Parathyroid adenoma (tissue), 2 donors: ENCODE results near the gene ELP4.

Experiments
- H2AFZ ChIP-seq: fragments of 300-600 bp; sonication (generic); one replicate; pipeline ENCODE4 v1.7.0; 2017; ENCODE audit warnings: antibody characterized with exemption, mild to moderate bottlenecking
- H3K27ac ChIP-seq: fragments of 300-600 bp; sonication (generic); one replicate; pipeline ENCODE4 v1.7.0; 2017
- H3K27me3 ChIP-seq: fragments of 300-600 bp; sonication (generic); one replicate; pipeline ENCODE4 v1.7.0; 2017; ENCODE audit warnings: low read length; ENCODE audit not compliant: control insufficient read depth, insufficient read depth
- H3K36me3 ChIP-seq: fragments of 300-600 bp; sonication (generic); one replicate; pipeline ENCODE4 v1.7.0; 2017; ENCODE audit warnings: low read length; ENCODE audit not compliant: control insufficient read depth, insufficient read depth
- H3K4me1 ChIP-seq: fragments of 300-600 bp; sonication (generic); one replicate; pipeline ENCODE4 v1.7.0; 2017; ENCODE audit warnings: control low read depth
- H3K4me2 ChIP-seq: fragments of 300-600 bp; sonication (generic); one replicate; pipeline ENCODE4 v1.7.0; 2017; ENCODE audit warnings: low read length
- H3K4me3 ChIP-seq: fragments of 300-600 bp; sonication (generic); one replicate; pipeline ENCODE4 v1.7.0; 2017; ENCODE audit warnings: low read depth, low read length
- H3K79me2 ChIP-seq: fragments of 300-600 bp; sonication (generic); one replicate; pipeline ENCODE4 v1.7.0; 2017; ENCODE audit warnings: control low read depth
- H3K9ac ChIP-seq: fragments of 300-600 bp; sonication (generic); one replicate; pipeline ENCODE4 v1.7.0; 2017; ENCODE audit warnings: mild to moderate bottlenecking
- H3K9me3 ChIP-seq: fragments of 300-600 bp; sonication (generic); one replicate; pipeline ENCODE4 v1.7.0; 2017; ENCODE audit warnings: low read length; ENCODE audit not compliant: control insufficient read depth
- TF ChIP-seq, protein P1 (sequence below): fragments of 300-600 bp; sonication (generic); IDR thresholded peaks from one replicate; pipeline ENCODE4 v1.7.0; 2017; ENCODE audit warnings: antibody characterized with exemption, mild to moderate bottlenecking
- donor health status: primary hyperparathyroidism.

The ELP4 gene

DNA sequence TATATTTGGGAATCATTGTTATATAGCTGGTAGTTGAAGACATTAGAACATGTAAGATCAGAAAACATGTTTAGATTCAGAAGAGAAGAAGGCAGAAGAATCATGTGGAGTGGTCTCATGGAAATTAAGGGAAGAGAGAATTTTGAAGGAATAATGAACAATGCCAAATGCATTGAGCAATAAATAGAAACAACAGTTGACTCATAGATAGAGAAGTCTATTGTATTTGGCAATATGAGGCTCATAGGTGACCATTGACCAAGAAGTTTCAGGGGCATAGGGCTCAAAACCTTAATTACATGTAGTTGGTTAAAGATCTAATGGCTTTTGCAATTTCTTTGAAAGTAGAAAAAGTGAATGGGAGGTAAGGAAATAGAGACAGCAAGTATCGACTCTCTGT, 177.7 kb downstream of the ELP4 start:
- Histone ChIP-seq H3K4me2 (no peak overlapping the region), H3K36me3 (no peaks in the 10 kb centered on the region), H2AFZ (no peak overlapping the region), H3K9me3 (no peaks in the 10 kb centered on the region), H3K4me3 (no peak overlapping the region), H3K4me1 (no peaks in the 10 kb centered on the region), H3K79me2 (no peaks in the 10 kb centered on the region), H3K27me3 (no peaks in the 10 kb centered on the region), H3K27ac (no peak overlapping the region), H3K9ac (no peak overlapping the region)
- TF ChIP-seq, protein P1, sequence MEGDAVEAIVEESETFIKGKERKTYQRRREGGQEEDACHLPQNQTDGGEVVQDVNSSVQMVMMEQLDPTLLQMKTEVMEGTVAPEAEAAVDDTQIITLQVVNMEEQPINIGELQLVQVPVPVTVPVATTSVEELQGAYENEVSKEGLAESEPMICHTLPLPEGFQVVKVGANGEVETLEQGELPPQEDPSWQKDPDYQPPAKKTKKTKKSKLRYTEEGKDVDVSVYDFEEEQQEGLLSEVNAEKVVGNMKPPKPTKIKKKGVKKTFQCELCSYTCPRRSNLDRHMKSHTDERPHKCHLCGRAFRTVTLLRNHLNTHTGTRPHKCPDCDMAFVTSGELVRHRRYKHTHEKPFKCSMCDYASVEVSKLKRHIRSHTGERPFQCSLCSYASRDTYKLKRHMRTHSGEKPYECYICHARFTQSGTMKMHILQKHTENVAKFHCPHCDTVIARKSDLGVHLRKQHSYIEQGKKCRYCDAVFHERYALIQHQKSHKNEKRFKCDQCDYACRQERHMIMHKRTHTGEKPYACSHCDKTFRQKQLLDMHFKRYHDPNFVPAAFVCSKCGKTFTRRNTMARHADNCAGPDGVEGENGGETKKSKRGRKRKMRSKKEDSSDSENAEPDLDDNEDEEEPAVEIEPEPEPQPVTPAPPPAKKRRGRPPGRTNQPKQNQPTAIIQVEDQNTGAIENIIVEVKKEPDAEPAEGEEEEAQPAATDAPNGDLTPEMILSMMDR, result no peak

DNA sequence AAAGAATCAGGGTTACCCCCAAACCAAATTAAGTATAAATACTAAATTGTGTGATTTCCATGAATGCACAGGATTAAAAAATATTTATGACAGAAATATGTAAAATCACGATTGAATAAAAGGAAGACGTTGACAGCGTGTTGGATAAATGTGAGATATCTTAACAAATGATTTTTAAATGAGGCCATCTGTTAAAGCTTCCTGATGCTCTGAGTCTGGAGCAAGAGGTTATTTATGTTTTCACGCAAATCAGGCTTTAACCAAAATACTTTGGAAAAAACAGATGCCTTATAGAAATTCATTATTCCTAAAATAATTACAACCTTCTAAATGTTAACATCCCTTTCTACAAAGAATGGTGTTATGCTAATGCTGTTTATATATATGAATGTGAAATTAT, 178.3 kb downstream of the ELP4 start:
- TF ChIP-seq, protein P1, result no peak
- H3K79me2 ChIP-seq, result no peaks in the 10 kb centered on the region
- no peaks in the 10 kb centered on the region for H3K4me1 ChIP-seq
- H3K4me3 ChIP-seq, result no peak overlapping the region
- H3K27ac ChIP-seq, result no peak overlapping the region
- no peak overlapping the region for H3K9ac ChIP-seq
- no peaks in the 10 kb centered on the region for H3K36me3 ChIP-seq
- H3K27me3 ChIP-seq, result no peaks in the 10 kb centered on the region
- H3K4me2 ChIP-seq, result no peak overlapping the region
- H3K9me3 ChIP-seq, result no peaks in the 10 kb centered on the region
- H2AFZ ChIP-seq, result no peak overlapping the region

DNA sequence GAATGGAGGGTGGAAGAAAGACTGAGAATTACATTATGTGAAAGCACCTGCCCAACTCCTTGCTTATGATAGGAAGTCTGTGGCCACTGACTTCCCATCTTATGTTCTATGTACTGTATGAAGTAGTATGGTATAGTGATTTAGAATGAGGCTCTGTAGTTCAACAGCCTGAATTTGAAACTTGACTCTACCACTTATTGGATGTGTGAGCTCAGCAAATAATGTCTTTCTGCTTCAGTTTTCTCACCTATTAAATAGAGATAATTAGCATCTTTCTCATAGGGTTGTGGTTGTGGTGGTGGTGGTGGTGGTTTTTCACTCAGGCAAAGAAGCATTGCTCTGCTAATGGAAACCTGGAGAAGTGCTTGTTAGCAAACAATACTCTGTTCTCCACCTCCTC, 180.0 kb downstream of the ELP4 start:
- no peak overlapping the region for H3K9ac ChIP-seq
- H3K4me1 ChIP-seq, result no peaks in the 10 kb centered on the region
- no peaks in the 10 kb centered on the region for H3K79me2 ChIP-seq
- H3K4me3 ChIP-seq, result no peak overlapping the region
- H2AFZ ChIP-seq, result no peak overlapping the region
- no peaks in the 10 kb centered on the region for H3K36me3 ChIP-seq
- no peak overlapping the region for H3K4me2 ChIP-seq
- H3K27ac ChIP-seq, result no peak overlapping the region
- TF ChIP-seq, protein P1, result no peak
- no peaks in the 10 kb centered on the region for H3K9me3 ChIP-seq
- H3K27me3 ChIP-seq, result no peaks in the 10 kb centered on the region

DNA sequence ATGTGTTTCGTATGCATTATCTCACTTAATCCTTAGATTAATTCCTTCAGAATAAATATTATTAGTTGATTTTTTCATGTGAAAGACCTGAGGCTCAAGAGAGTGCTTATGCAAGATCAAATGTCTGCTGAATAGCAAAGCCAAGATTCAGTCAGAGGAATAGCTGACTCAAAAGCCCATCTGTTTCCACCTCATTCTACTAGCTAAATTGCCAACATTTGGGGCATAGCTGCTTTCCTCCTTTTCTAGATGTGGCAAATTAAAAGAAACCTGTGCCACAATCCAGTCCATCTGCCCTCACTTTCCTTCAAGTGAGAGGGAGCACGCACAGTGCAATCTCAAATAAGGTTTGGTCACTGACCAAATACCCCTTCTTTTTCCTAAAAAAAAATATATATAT, 180.5 kb downstream of the ELP4 start:
- no peak overlapping the region for H3K9ac ChIP-seq
- no peaks in the 10 kb centered on the region for H3K9me3 ChIP-seq
- H3K27ac ChIP-seq, result no peak overlapping the region
- no peaks in the 10 kb centered on the region for H3K4me1 ChIP-seq
- TF ChIP-seq, protein P1, result no peak
- H3K4me2 ChIP-seq, result no peak overlapping the region
- H3K36me3 ChIP-seq, result no peaks in the 10 kb centered on the region
- no peak overlapping the region for H2AFZ ChIP-seq
- no peak overlapping the region for H3K4me3 ChIP-seq
- no peaks in the 10 kb centered on the region for H3K79me2 ChIP-seq
- no peaks in the 10 kb centered on the region for H3K27me3 ChIP-seq

DNA sequence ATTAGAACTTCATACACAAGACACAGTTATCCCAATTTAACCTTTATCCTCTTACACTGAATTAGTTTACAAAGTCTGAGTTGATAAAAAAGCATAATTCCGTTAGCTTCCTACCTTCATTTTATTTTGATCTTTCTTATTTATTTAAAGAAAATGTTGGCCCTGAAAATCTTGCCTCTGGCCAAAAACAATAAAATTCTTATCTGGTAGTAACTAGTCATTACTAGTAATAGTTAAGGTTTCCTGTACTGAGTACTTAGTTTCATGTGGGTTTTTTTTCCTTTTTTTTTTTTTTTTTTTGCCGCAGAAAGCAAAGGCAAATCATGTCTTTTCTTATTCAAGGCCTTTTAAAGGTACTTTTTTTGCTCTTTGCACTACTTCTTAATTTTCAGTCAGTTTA, 180.9 kb downstream of the ELP4 start:
- no peak overlapping the region for H3K4me2 ChIP-seq
- H3K79me2 ChIP-seq, result no peaks in the 10 kb centered on the region
- no peak overlapping the region for H3K27ac ChIP-seq
- no peaks in the 10 kb centered on the region for H3K27me3 ChIP-seq
- no peak overlapping the region for H2AFZ ChIP-seq
- no peak overlapping the region for H3K9ac ChIP-seq
- H3K36me3 ChIP-seq, result no peaks in the 10 kb centered on the region
- no peaks in the 10 kb centered on the region for H3K9me3 ChIP-seq
- H3K4me3 ChIP-seq, result no peak overlapping the region
- no peaks in the 10 kb centered on the region for H3K4me1 ChIP-seq
- TF ChIP-seq, protein P1, result no peak
